GM19324 (cell line): Measurements from ENCODE around the gene PPP2R5D.
"Not testable (repeated sequence)": the region's sequence is repeated elsewhere in the genome, so short reads cannot be mapped to it uniquely, and the experiment has no call there.

Source experiments
- ATAC-seq: cut with Tn5 transposase; IDR thresholded peaks from one replicate; pipeline ENCODE4 v1.9.1; 2021; ENCODE audit warnings: mild to moderate bottlenecking, moderate library complexity; ENCODE audit not compliant: unreplicated experiment, low FRiP score

The PPP2R5D gene

GRCh38 chr6:42988486-42989020 is 4.2 kb downstream of the PPP2R5D start:
- ATAC-seq: no peak

GRCh38 chr6:42989923-42990322 is 5.6 kb downstream of the PPP2R5D start:
- ATAC-seq: no peak

DNA sequence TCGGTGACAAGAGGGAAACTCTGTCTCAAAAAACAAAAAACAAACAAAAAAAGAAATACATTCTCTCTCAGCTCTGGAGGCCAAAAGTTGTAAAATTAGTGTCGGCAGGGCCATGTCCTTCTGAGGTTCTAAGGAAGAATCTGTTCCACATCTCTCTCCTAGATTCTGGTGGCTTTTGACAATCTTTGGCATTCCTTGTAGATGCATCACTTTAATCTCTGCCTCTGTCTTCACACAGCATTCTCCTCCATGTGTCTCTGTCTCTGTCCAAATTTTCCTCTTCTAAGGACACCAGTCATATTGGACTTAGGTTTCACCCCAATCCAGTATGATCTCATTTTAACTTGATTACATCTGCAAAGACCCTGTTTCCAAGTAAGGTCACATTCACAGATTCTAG is 9.1 kb downstream of the PPP2R5D start:
- no peak for ATAC-seq

- no peak for ATAC-seq
Measured at GRCh38 chr6:42996513-42996912, 12.1 kb downstream of the PPP2R5D start.

DNA sequence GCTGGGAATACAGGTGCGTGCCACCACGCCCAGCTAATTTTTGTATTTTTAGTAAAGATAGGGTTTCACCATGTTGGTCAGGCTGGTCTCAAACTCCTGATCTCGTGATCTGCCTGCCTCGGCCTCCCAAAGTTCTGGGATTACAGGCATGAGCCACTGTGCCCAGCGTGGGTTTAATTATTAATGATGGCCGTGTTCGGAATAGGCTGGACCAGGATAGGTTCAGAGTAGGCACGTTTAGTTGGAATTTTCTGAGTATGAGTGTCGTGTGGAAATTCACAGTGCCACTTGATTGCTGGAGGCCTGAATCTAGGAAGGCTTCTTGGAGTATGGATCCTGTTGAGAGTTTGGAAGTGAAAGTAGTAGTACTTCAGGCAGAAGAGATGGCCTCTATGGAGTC is 13.8 kb downstream of the PPP2R5D start:
- not testable (repeated sequence) for ATAC-seq

GRCh38 chr6:43001843-43002242 is 17.5 kb downstream of the PPP2R5D start:
- no peak for ATAC-seq

- no peak for ATAC-seq
Measured at GRCh38 chr6:43005844-43006243, 21.5 kb downstream of the PPP2R5D start.

- no peak for ATAC-seq
Measured at GRCh38 chr6:43006251-43006650, 21.9 kb downstream of the PPP2R5D start.

GRCh38 chr6:43007126-43007525 is 22.8 kb downstream of the PPP2R5D start:
- ATAC-seq: no peak

DNA sequence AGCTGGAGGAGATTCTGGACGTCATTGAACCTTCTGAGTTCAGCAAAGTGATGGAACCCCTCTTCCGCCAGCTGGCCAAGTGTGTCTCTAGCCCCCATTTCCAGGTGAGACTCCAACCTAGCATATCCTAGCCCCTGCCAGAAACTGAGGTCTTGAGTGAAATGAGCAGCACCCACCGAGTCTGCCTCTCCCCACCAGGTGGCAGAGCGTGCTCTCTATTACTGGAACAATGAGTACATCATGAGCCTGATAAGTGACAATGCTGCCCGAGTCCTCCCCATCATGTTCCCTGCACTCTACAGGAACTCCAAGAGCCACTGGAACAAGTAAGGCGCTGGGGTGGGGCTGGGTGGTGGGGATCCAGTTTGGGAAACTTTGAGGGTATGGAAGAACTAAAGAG is 24.8 kb downstream of the PPP2R5D start:
- no peak for ATAC-seq

DNA sequence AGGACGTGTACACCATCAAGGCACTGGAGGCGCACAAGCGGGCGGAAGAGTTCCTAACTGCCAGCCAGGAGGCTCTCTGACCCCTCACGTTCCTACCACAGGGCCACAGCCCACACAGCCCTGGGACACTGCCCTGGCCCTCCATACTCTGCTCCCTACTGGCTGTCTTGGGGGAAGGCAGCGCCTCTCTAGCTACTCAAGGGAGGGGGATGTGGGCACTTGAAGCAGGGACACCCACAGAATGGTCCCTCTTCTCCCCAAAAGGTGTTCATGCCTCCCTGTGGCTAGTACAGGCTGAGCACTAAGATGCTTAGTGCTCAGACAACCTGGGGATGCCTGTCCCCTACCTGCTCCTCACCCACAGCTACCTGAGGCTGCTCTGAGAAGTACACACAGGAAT is 26.8 kb downstream of the PPP2R5D start:
- ATAC-seq: no peak

GRCh38 chr6:43012364-43012763 is 28.0 kb downstream of the PPP2R5D start:
- ATAC-seq: no peak

GRCh38 chr6:43013097-43013842 is 28.9 kb downstream of the PPP2R5D start:
- ATAC-seq: peak; percentile 2

DNA sequence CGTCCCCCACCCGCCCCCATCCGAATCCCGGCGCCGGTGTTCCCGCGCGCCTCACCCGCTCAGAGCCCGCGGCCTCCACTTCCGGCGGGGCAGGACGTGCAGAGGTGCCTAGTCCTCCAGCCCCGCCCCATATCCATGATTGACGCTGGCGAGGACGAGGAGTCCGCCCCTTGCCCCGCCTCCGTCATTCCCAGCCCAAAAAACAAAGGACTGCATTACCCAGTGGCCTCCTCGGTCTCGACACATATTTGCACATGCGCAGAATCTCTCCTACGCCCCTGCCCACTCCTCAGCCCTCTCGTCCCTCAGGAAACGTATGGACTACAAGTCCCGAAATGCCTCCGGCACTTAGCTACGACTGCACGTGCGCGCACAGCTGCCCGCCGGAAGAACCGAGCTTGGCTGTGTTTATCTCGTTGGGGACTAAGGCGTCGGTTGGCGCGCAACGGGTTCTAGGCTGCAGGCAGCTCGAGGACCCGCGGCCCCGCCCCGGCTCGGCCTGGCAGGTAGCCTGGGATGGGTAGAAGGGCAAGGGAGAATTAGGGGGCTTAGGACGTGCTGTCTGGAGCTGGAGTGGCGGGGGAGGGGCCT is 29.6 kb downstream of the PPP2R5D start, which contains the start of the genes KLHDC3 and MEA1:
Gene KLHDC3, plus strand, starts transcription at position 407 of the 591 bp plus-strand sequence. CDS start 2,944 bp downstream, outside the sequence.
Gene MEA1, minus strand, starts transcription at position 104 of the 591 bp plus-strand sequence. CDS start 133 bp downstream, outside the sequence.
- ATAC-seq: peak; percentile 96

GRCh38 chr6:43014434-43014909 is 30.1 kb downstream of the PPP2R5D start:
- no peak for ATAC-seq

- ATAC-seq: no peak
Measured at GRCh38 chr6:43016176-43016942, 32.0 kb downstream of the PPP2R5D start.

- no peak for ATAC-seq
Measured at GRCh38 chr6:43016943-43017334, 32.6 kb downstream of the PPP2R5D start.

- no peak for ATAC-seq
Measured at GRCh38 chr6:43019152-43019551, 34.8 kb downstream of the PPP2R5D start.

GRCh38 chr6:43020052-43020705 is 35.8 kb downstream of the PPP2R5D start:
- no peak for ATAC-seq

- no peak for ATAC-seq
Measured at GRCh38 chr6:43020847-43021246, 36.5 kb downstream of the PPP2R5D start.
